K562 (cell line): ENCODE results near the gene NFE2. TPM values are rescaled to one million over a fixed set of nuclear protein-coding genes. Genes with fewer than 3 reads are reported as not detected.

Experiments used
- ATAC-seq: fragments of 200-7000 bp; cut with Tn5 transposase; 3 replicates; pipeline ENCODE4 v1.9.1; 2020; ENCODE audit warnings: moderate library complexity
- BruUV-seq: library from RNA; stranded (reverse); fragments of 400-500 nt; replicated peaks from 2 replicates; lab custom pipeline; 2021; lab: Mats Ljungman, UMichigan
- CTCF ChIA-PET: fragments of 300-600 bp; formaldehyde crosslinking; extraction: SDS; loops from one replicate; lab custom pipeline; 2021; ENCODE audit warnings: low intra/inter-chr PET ratio; lab: Yijun Ruan, JAX
- POLR2A ChIA-PET: fragments of 300-600, 350-650 bp; sonication (Branson Sonifier 250); formaldehyde crosslinking; extraction: SDS; loops from one replicate; lab custom pipeline; 2021; ENCODE audit warnings: antibody characterized with exemption, inconsistent platforms; lab: Yijun Ruan, JAX
- DNase-seq, 4 experiments: peaks; one replicate each; pipeline versions ENCODE4 v3.0.0 to v3.0.0-alpha.2; 2011 to 2018; ENCODE audit warnings: low spot score in 3 of 4, mixed read lengths in 3 of 4; ENCODE audit errors: extremely low read depth in 1 of 4
- FAIRE-seq: peaks from 2 replicates; lab custom pipeline; 2011; peaks lifted over from hg19 to GRCh38; lab: Jason Lieb, UNC
- H2AFZ ChIP-seq: 2 replicates; pipeline ENCODE4 v1.6.0; 2011; ENCODE audit warnings: low read depth, low read length, control low read depth, inconsistent platforms
- H3K27ac ChIP-seq: fragments of 200-600 bp; 3 replicates; pipeline ENCODE4 v1.8.0; 2011; ENCODE audit warnings: low read depth, mild to moderate bottlenecking, control low read depth, inconsistent platforms, low read length, moderate library complexity, mixed read lengths; ENCODE audit errors: extremely low read depth
- H3K27me3 ChIP-seq, 2 experiments: fragments of 300-600 bp in 1 of 2; 2 replicates in 1 of 2; 3 replicates in 1 of 2; pipeline versions ENCODE4 v1.6.0 to v1.8.0; 2011; ENCODE audit warnings: inconsistent platforms in 2 of 2, low read length in 2 of 2, mild to moderate bottlenecking in 1 of 2, mixed read lengths in 1 of 2, moderate library complexity in 1 of 2; ENCODE audit not compliant: control insufficient read depth in 2 of 2, insufficient read depth in 2 of 2
- H3K36me3 ChIP-seq: fragments of 300-600 bp; 3 replicates; pipeline ENCODE4 v1.8.0; 2011; ENCODE audit warnings: mild to moderate bottlenecking, low read length, inconsistent platforms; ENCODE audit not compliant: control insufficient read depth, insufficient read depth
- H3K4me1 ChIP-seq, 2 experiments: fragments of 200-600 bp in 1 of 2; replicated peaks in 1 of 2; 2 replicates in 1 of 2; 3 replicates in 1 of 2; pipeline versions ENCODE4 v1.5.1 to v1.8.0; 2011; ENCODE audit warnings: inconsistent platforms in 2 of 2, low read length in 2 of 2, mild to moderate bottlenecking in 1 of 2, mixed read lengths in 1 of 2, moderate library complexity in 1 of 2; ENCODE audit not compliant: control insufficient read depth in 2 of 2, insufficient read depth in 2 of 2
- H3K4me2 ChIP-seq: 2 replicates; pipeline ENCODE4 v1.6.1; 2011; ENCODE audit warnings: low read length, control low read depth, inconsistent platforms, mixed read lengths; ENCODE audit not compliant: insufficient read depth
- H3K4me3 ChIP-seq: fragments of 200-600 bp; sonication (generic), shearing (Covaris generic); 2 replicates; pipeline ENCODE4 v1.5.1; 2016; ENCODE audit warnings: control low read depth, inconsistent platforms
- H3K79me2 ChIP-seq: fragments of 200-600 bp; 3 replicates; pipeline ENCODE4 v1.8.0; 2011; ENCODE audit warnings: low read length, inconsistent platforms; ENCODE audit not compliant: control insufficient read depth, insufficient read depth
- H3K9ac ChIP-seq, 2 experiments: 2 replicates each; pipeline versions ENCODE4 v1.6.0 to v1.6.1; 2011; ENCODE audit warnings: low read depth in 2 of 2, low read length in 2 of 2, control low read depth in 1 of 2, inconsistent platforms in 1 of 2, mild to moderate bottlenecking in 1 of 2, mixed read lengths in 1 of 2; ENCODE audit not compliant: insufficient read depth in 1 of 2
- H3K9me1 ChIP-seq: one replicate; pipeline ENCODE4 v1.6.0; 2011; ENCODE audit warnings: inconsistent platforms, mild to moderate bottlenecking, low read length, moderate library complexity; ENCODE audit not compliant: control insufficient read depth, insufficient read depth
- H3K9me3 ChIP-seq: replicated peaks from 2 replicates; pipeline ENCODE4 v1.5.1; 2011; ENCODE audit warnings: low read depth, low read length, inconsistent platforms; ENCODE audit not compliant: control insufficient read depth, insufficient read depth
- H4K20me1 ChIP-seq: replicated peaks from 2 replicates; pipeline ENCODE4 v1.6.1; 2011; ENCODE audit warnings: low read length, inconsistent platforms, mixed read lengths; ENCODE audit not compliant: control insufficient read depth, insufficient read depth
- BRCA1 ChIP-seq, 2 experiments: fragments of 450-650 bp in 1 of 2; sonication (generic) in 1 of 2; formaldehyde crosslinking in 1 of 2; IDR thresholded peaks; 2 replicates each; pipeline versions ENCODE4 v1.5.0 to v1.6.1; 2017 to 2020; ENCODE audit warnings: mild to moderate bottlenecking in 1 of 2, missing genetic modification reagents in 1 of 2
- DIDO1 ChIP-seq: fragments of 450-650 bp; IDR thresholded peaks from 2 replicates; pipeline ENCODE4 v1.6.1; 2016; ENCODE audit warnings: low read depth, missing biosample characterization, missing genetic modification characterization
- ESRRA ChIP-seq: fragments of 450-650 bp; IDR thresholded peaks from 2 replicates; pipeline ENCODE4 v1.6.1; 2014; ENCODE audit warnings: low read depth, mild to moderate bottlenecking, moderate library complexity, borderline replicate concordance
- PHTF2 ChIP-seq: fragments of 250-450 bp; sonication (Bioruptor Pico); IDR thresholded peaks from 2 replicates; pipeline ENCODE4 v1.5.0; 2021; ENCODE audit warnings: mild to moderate bottlenecking
- POLR2G ChIP-seq: fragments of 200-400 bp; formaldehyde crosslinking; IDR thresholded peaks from 2 replicates; pipeline ENCODE4 v1.6.1; 2017; ENCODE audit warnings: low read depth, mild to moderate bottlenecking, antibody characterized with exemption, low read length, moderate library complexity
- RBM22 ChIP-seq: fragments of 200-400 bp; formaldehyde crosslinking; IDR thresholded peaks from 2 replicates; pipeline ENCODE4 v1.6.1; 2018; ENCODE audit warnings: low read length, low read depth; ENCODE audit not compliant: poor library complexity, severe bottlenecking
- RBM25 ChIP-seq: fragments of 200-400 bp; formaldehyde crosslinking; IDR thresholded peaks from 2 replicates; pipeline ENCODE4 v1.6.1; 2018; ENCODE audit warnings: low read length, low read depth, moderate library complexity; ENCODE audit not compliant: severe bottlenecking
- RNF2 ChIP-seq: sonication (generic); IDR thresholded peaks from 2 replicates; pipeline ENCODE4 v1.6.1; 2016
- SFPQ ChIP-seq: fragments of 200-400 bp; formaldehyde crosslinking; IDR thresholded peaks from 2 replicates; pipeline ENCODE4 v1.6.1; 2017; ENCODE audit warnings: mild to moderate bottlenecking, low read depth, low read length, moderate library complexity
- SMAD3 ChIP-seq: fragments of 450-650 bp; formaldehyde crosslinking; conservative IDR thresholded peaks from 2 replicates; pipeline ENCODE4 v1.4.0; 2020; ENCODE audit warnings: mild to moderate bottlenecking
- SNRNP70 ChIP-seq: fragments of 200-400 bp; formaldehyde crosslinking; optimal IDR thresholded peaks from 2 replicates; pipeline ENCODE3; 2017; ENCODE audit warnings: low read depth, low read length
- TCFL5 ChIP-seq: fragments of 250-450 bp; sonication (Bioruptor Pico); conservative IDR thresholded peaks from 2 replicates; pipeline ENCODE4 v1.6.1; 2021; ENCODE audit warnings: mild to moderate bottlenecking, moderate library complexity, matching md5 sums
- WHSC1 ChIP-seq: IDR thresholded peaks from one replicate; pipeline ENCODE4 v1.6.1; 2012; ENCODE audit warnings: low read length, control low read depth, inconsistent platforms
- XRCC4 ChIP-seq: IDR thresholded peaks from one replicate; pipeline ENCODE4 v1.6.1; 2011; ENCODE audit not compliant: insufficient read depth, insufficient read length; ENCODE audit errors: extremely low read depth
- ZBTB8A ChIP-seq: fragments of 450-650 bp; IDR thresholded peaks from 2 replicates; pipeline ENCODE4 v1.6.1; 2018; ENCODE audit warnings: mild to moderate bottlenecking, moderate library complexity; ENCODE audit not compliant: partially characterized antibody
- ZNF253 ChIP-seq: fragments of 250-450 bp; sonication (Bioruptor Pico); conservative IDR thresholded peaks from 2 replicates; pipeline ENCODE4 v1.6.1; 2021; ENCODE audit warnings: mild to moderate bottlenecking
- ZNF436 ChIP-seq: fragments of 250-450, 450-650 bp; sonication (Bioruptor Pico); formaldehyde crosslinking; IDR thresholded peaks from 2 replicates; pipeline ENCODE4 v1.7.0; 2020; ENCODE audit warnings: mild to moderate bottlenecking
- in situ Hi-C: fragments of 300-500 bp; cut with MboI; formaldehyde crosslinking; loops from 4 replicates; pipeline ENCODE4 v1.15.0; 2018; ENCODE audit warnings: inconsistent platforms, mixed read lengths
- intact Hi-C: fragments of 100-400 bp; cut with micrococcal nuclease; formaldehyde crosslinking; loops from 2 replicates; pipeline ENCODE4 v1.14.2; 2022
- polyA plus RNA-seq, 8 experiments: library from polyadenylated mRNA; depleted of rRNA in 4 of 8; stranded (reverse) in 5 of 8; unstranded in 3 of 8; fragments of >200 nt; fragmentation: Nextera tagmentation in 2 of 8; fragmentation: Illumina TruSeq in 1 of 8; extraction: Ambion mirVana in 2 of 8; extraction: Trizol in 1 of 8; gene quantifications; 2 replicates each; pipeline versions ENCODE4 v1.2.1 to v1.2.3, GENCODE V29; 2011 to 2014; ENCODE audit warnings: inconsistent platforms in 1 of 8, missing spikeins in 1 of 8
- total RNA-seq, 7 experiments: library from RNA; depleted of rRNA in 6 of 7; stranded (reverse); fragments of >200 nt in 6 of 7; fragmentation: Illumina TruSeq in 2 of 7; extraction: Trizol in 2 of 7; gene quantifications; 2 replicates each; pipeline versions ENCODE4 v1.2.1 to v1.2.3, GENCODE V29; 2011 to 2021; ENCODE audit warnings: low replicate concordance in 1 of 7
- TF ChIP-seq, protein P1 (sequence below), 2 experiments: fragments of 450-650 bp in 1 of 2; sonication (generic) in 1 of 2; formaldehyde crosslinking; conservative IDR thresholded peaks; 2 replicates each; pipeline versions ENCODE4 v1.4.0 to v1.8.1; 2020 to 2022; ENCODE audit warnings: mild to moderate bottlenecking in 1 of 2, missing genetic modification reagents in 1 of 2

The NFE2 gene
- total and polyA plus RNA-seq, 9 of the 15 experiments (the other 6 are each of a cell fraction or from before 2014, with no cell fraction given), result 12.3 to 282 (median 208) TPM

DNA sequence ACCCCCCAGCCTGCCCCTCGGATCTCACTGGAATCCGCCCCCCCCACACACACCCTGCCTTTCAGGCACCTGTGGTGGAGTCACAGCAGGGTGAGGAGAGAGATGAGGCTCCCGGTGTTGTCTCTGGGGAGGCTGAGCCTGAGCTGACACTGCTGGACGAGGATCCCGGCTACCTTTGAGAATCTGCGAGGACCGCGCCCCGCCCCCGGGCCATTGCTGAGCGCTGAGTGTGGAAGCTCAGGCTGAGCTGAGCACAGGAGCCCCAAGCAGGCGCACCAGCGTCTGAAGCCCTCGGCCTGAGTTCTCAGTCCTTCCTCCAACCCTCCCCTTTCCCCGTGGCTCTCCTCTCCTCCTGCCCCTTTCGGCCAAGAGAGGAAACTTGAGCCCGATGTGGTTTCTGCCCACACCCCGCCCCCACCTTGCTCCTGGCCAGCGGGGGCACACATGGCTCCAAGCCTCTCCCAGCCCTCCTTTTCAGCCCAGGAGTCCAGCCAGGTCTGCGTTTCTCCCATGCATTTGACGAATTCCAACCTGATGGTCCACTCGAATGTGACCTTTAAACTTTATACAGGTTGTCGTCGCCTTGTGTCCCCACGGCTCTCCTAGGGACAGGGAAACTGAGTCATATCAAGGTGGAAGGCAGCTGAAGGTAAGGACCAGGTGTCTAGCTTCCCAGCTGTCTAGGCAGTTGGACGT, at the start of gene NFE2 (continued):
- TF ChIP-seq SNRNP70 (no peak), POLR2G (peak; percentile 94), XRCC4 (no peak), ZBTB8A (no peak), ZNF253 (no peak), SMAD3 (no peak), RBM25 (no peak)
- TF ChIP-seq, all 486 proteins: peak for 119

GRCh38 chr12:54349679-54350078, 48.9 kb upstream of the NFE2 start:
- FAIRE-seq, result no peak
- TF ChIP-seq ESRRA (no peak), ZNF436 (CRISPR knock-in tag) (no peak), SFPQ (no peak), WHSC1 (no peak), RBM22 (no peak), PHTF2 (CRISPR knock-in tag) (no peak), RNF2 (no peak), TCFL5 (CRISPR knock-in tag) (no peak), DIDO1 (tag) (no peak), BRCA1 (IDR thresholded peaks at IDR 0.05) (no peak), BRCA1 (CRISPR knock-in tag; IDR thresholded peaks at IDR 0.05) (no peak)
- TF ChIP-seq, protein P1, sequence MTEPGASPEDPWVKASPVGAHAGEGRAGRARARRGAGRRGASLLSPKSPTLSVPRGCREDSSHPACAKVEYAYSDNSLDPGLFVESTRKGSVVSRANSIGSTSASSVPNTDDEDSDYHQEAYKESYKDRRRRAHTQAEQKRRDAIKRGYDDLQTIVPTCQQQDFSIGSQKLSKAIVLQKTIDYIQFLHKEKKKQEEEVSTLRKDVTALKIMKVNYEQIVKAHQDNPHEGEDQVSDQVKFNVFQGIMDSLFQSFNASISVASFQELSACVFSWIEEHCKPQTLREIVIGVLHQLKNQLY (CRISPR knock-in tag; conservative IDR thresholded peaks at IDR 0.05), result no peak
- TF ChIP-seq, all 486 proteins: peak for 0
- H3K4me1 ChIP-seq, result peaks cover 26 to 34% of the 10 kb centered on the region in 2 experiments
- H3K27me3 ChIP-seq, result no peaks in the 10 kb centered on the region
- H3K9me3 ChIP-seq, result no peaks in the 10 kb centered on the region
- H2AFZ ChIP-seq, result no peak overlapping the region
- no peak overlapping the region for H3K27ac ChIP-seq
- H3K79me2 ChIP-seq, result no peaks in the 10 kb centered on the region
- CTCF ChIA-PET, result interaction anchor here (0.9 kb wide), 1 partner anchor 13 kb away, joined by 3 read pairs; no protein-coding TSS in a partner anchor
- BruUV-seq, result no TSS peak
- ATAC-seq (no peak), DNase-seq (no peak)
- no peak overlapping the region for H3K4me3 ChIP-seq
- no peaks in the 10 kb centered on the region for H3K9me1 ChIP-seq
- in situ Hi-C loops, result no loop called here
- intact Hi-C loops, result no loop called here
- peaks cover 72% of the 10 kb centered on the region for H3K36me3 ChIP-seq
- H3K9ac ChIP-seq, result no peak overlapping the region
- H4K20me1 ChIP-seq, result no peaks in the 10 kb centered on the region
- H3K4me2 ChIP-seq, result no peak overlapping the region
- POLR2A ChIA-PET, result interaction anchor here (0.6 to 5.6 kb wide), 6 partner anchors 9 to 171 kb away, joined by 3 to 43 read pairs (median 3); no protein-coding TSS in a partner anchor
